Fibroblast of mammary gland (primary cell): ENCODE data around the gene PRDM15.

ENCODE experiments used
- DNase-seq: peaks from one replicate; pipeline ENCODE4 v3.0.0-alpha.2; 2010; ENCODE audit warnings: low read depth
- H3K4me3 ChIP-seq: 2 replicates; pipeline ENCODE4 v1.5.1; 2011; ENCODE audit warnings: low read depth, mild to moderate bottlenecking, low read length, moderate library complexity; ENCODE audit not compliant: control insufficient read depth
- TF ChIP-seq, protein P1 (sequence below): conservative IDR thresholded peaks from 2 replicates; pipeline ENCODE4 v1.5.1; 2011; ENCODE audit warnings: low read depth, low read length, inconsistent platforms; ENCODE audit not compliant: control insufficient read depth, insufficient read depth

Gene PRDM15

DNA sequence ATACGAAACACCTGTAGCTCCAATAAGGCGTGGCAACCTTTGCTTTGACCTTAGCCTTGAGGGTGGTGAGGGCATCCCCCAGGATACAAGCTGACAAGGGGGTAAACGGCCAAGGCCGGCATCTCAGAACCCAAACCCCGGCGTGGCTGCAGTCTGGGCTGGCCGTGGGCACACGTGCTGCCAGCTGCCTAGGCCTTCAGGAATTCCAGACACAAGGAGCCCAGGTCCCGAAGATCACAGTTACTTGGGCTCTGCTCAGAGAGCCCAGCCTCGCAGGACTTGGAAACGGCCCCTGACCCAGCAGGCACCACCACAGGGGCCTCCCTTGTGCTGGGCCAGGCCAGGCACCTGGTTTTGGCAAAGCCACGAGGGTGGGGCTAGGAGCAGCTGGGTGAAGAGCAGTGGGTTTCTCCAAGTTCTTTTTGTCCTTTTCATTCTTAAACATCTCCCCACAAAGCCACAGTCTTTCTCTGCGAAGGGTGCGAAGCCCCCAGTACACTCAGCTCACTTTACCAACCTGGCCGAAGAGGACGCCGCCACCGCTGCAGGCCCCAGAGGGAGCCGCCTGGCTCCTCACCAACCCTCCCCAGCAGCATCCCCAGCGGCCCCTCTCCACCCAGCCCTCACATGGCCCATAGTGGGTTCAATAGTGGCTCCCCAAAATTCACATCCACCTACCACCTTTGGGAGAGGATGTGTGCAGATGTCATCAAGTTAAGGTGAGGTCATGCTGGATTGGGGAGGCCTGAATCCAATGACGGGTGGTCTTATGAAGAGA, 26.8 kb downstream of the PRDM15 start:
- no peak for DNase-seq
- TF ChIP-seq, protein P1, sequence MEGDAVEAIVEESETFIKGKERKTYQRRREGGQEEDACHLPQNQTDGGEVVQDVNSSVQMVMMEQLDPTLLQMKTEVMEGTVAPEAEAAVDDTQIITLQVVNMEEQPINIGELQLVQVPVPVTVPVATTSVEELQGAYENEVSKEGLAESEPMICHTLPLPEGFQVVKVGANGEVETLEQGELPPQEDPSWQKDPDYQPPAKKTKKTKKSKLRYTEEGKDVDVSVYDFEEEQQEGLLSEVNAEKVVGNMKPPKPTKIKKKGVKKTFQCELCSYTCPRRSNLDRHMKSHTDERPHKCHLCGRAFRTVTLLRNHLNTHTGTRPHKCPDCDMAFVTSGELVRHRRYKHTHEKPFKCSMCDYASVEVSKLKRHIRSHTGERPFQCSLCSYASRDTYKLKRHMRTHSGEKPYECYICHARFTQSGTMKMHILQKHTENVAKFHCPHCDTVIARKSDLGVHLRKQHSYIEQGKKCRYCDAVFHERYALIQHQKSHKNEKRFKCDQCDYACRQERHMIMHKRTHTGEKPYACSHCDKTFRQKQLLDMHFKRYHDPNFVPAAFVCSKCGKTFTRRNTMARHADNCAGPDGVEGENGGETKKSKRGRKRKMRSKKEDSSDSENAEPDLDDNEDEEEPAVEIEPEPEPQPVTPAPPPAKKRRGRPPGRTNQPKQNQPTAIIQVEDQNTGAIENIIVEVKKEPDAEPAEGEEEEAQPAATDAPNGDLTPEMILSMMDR, result no peak
- H3K4me3 ChIP-seq, result no peak overlapping the region

DNA sequence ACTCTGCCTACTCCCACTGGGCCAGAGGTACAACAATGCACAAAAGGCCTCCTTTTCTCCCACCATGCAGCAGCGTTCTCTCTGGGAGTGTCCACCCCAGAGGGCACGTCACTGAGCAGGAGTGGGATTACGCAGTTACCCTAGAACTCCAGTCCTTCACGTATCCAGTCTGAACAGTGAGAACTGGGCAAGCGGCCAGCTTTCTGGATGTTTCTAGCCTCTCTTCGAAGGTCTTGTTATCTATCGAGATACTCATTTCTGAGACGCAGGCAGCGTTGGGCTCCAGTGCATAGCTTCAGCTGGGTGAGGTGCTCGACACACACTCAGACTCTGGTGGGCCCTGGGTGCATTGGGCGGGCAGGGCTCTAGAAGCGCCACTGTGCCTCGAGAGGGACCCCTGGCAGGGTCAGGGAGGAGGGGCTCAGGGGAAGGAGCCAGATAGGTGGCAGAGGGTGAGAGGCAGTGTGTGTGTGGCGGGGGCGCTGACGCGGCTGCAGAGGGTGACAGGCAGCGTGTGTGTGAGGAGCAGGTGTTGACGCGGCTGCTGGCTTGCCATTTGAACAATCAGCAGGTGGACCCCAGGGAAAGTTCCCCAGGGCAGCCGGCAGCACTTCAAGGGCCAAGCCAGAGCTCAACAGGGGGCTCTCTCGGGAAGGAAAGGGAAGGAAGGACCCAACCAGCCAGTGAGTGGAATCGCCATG, 27.9 kb downstream of the PRDM15 start:
- no peak overlapping the region for H3K4me3 ChIP-seq
- TF ChIP-seq, protein P1, result no peak
- DNase-seq, result no peak

DNA sequence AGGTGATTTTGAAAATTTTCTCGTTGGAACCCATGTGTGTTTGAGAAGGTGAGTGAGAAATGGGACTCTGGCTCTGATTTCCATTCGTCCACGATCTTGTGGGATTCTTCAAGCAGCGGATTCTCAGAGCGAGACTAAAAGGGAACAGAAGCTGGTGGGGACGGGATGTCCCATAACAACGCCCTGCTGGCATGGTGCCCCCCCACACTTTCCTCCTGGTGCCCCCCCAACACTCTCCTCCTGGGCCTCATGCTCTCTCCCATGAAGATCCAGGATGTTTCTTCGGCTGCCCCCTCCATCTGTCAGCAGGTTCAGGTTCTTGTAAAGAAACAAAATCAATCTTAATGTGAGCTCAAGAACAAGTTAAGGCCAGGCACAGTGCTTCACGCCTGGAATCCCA, 29.1 kb downstream of the PRDM15 start:
- no peak overlapping the region for H3K4me3 ChIP-seq
- DNase-seq, result no peak
- TF ChIP-seq, protein P1, result no peak

DNA sequence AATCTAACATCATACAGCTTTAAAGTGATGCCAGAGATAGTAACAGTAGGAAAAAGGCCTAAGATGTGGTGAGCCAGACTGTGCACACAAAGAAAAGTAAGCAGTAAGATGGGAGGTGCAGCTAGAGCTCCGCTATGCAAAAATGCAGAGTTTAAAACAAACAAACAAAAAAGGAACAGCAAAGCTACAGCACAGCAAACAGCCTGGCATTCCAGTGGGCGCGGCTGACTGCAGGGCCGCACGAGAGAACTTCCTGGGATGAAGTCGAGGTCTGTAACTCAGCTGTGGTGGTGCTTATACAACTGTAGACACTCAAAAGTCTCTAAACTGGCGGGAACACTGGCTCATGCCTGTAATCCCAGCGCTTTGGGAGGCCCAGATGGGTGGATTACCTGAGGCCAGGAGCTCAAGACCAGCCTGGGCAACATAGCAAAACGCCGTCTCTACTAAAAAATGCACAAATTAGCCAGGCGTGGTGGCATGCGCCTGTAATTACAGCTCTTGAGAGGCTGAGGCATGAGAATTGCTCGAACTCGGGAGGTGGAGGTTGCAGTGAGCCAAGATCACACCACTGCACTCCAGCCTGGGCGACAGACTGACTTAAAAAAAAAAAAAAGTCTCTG, 30.1 kb downstream of the PRDM15 start:
- TF ChIP-seq, protein P1, result no peak
- DNase-seq, result no peak
- no peak overlapping the region for H3K4me3 ChIP-seq

DNA sequence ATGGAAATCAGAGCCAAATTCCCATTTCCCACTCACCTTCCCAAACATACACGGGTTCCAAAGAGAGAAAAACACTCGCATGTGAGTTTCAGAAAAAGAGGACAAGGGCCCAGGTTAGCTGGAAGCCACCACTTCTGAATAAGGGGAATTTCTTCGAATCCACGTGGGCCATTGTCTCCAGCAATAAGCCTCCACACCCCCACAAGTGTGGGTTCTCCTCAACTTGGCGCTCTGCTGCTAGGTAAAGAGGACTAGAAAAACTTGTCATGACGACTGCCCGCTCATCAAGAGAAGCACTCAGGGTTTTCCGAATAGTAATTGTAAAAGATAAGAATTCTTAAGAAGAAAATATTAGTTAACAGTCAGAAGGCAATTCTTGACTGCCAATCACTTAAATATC, 30.6 kb downstream of the PRDM15 start:
- DNase-seq, result no peak
- TF ChIP-seq, protein P1, result no peak
- no peak overlapping the region for H3K4me3 ChIP-seq

DNA sequence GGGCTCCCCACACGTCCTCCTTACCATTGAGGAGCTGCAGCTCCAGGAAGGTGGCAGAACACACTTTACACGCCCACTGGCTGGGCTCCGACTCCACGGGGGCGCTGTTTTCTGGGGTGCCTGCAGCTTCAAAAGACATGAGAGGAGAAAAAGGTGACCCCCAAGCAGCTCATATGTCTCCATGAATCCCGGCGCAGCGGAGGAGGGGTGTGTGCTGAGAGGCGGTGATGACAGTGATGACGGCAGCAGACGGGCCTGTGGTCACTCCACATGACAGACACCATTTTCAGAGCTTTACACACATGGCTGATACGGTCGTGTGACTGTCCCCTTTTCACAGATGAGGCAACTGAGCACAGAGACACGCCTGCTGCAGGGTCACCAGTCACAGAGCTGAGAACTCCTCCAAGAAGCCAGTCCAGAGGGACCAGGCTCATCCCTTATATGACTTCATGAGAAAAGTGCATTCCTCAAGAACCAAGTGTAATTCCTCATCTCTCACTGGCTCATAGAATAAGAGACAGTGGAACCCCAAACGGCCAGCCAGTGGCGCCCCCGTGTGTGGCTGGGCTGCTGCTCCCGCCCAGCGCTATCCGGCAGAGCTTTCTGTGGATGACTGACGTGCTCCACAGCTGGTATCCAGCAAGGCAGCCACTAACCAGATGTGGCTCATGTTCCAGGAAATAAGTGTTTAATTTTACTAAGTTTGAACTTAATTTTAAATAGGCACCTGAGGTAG, 31.9 kb downstream of the PRDM15 start:
- H3K4me3 ChIP-seq, result no peak overlapping the region
- TF ChIP-seq, protein P1, result peak; percentile 17
- DNase-seq, result peak; percentile 29
